GM12892 (cell line): ENCODE measurements around the gene CACNA2D2.

Experiments
- POLR2A ChIP-seq: IDR thresholded peaks from 2 replicates; pipeline ENCODE4 v1.6.1; 2011; ENCODE audit warnings: low read depth, low read length, control low read depth
- TAF1 ChIP-seq: IDR thresholded peaks from 2 replicates; pipeline ENCODE4 v1.6.1; 2011; ENCODE audit warnings: low read depth, mild to moderate bottlenecking, control low read depth, low read length, borderline replicate concordance

GRCh38 chr3:50365080-50365841 is 138.2 kb downstream of the CACNA2D2 start:
- TF ChIP-seq POLR2A (no peak), TAF1 (no peak)
